K562 (cell line): ENCODE data around the gene SPATA20. TPM values are rescaled to one million over a fixed set of nuclear protein-coding genes. Genes with fewer than 3 reads are reported as not detected.

Experiments
- ATAC-seq: fragments of 200-7000 bp; cut with Tn5 transposase; 3 replicates; pipeline ENCODE4 v1.9.1; 2020; ENCODE audit warnings: moderate library complexity
- BruUV-seq: library from RNA; stranded (reverse); fragments of 400-500 nt; replicated peaks from 2 replicates; lab custom pipeline; 2021; lab: Mats Ljungman, UMichigan
- CTCF ChIA-PET: fragments of 300-600 bp; formaldehyde crosslinking; extraction: SDS; loops from one replicate; lab custom pipeline; 2021; ENCODE audit warnings: low intra/inter-chr PET ratio; lab: Yijun Ruan, JAX
- POLR2A ChIA-PET: fragments of 300-600, 350-650 bp; sonication (Branson Sonifier 250); formaldehyde crosslinking; extraction: SDS; loops from one replicate; lab custom pipeline; 2021; ENCODE audit warnings: antibody characterized with exemption, inconsistent platforms; lab: Yijun Ruan, JAX
- DNase-seq, 4 experiments: peaks; one replicate each; pipeline versions ENCODE4 v3.0.0 to v3.0.0-alpha.2; 2011 to 2018; ENCODE audit warnings: low spot score in 3 of 4, mixed read lengths in 3 of 4; ENCODE audit errors: extremely low read depth in 1 of 4
- FAIRE-seq: peaks from 2 replicates; lab custom pipeline; 2011; peaks lifted over from hg19 to GRCh38; lab: Jason Lieb, UNC
- H2AFZ ChIP-seq: 2 replicates; pipeline ENCODE4 v1.6.0; 2011; ENCODE audit warnings: low read depth, low read length, control low read depth, inconsistent platforms
- H3K27ac ChIP-seq: fragments of 200-600 bp; 3 replicates; pipeline ENCODE4 v1.8.0; 2011; ENCODE audit warnings: low read depth, mild to moderate bottlenecking, control low read depth, inconsistent platforms, low read length, moderate library complexity, mixed read lengths; ENCODE audit errors: extremely low read depth
- H3K27me3 ChIP-seq, 2 experiments: fragments of 300-600 bp in 1 of 2; 2 replicates in 1 of 2; 3 replicates in 1 of 2; pipeline versions ENCODE4 v1.6.0 to v1.8.0; 2011; ENCODE audit warnings: inconsistent platforms in 2 of 2, low read length in 2 of 2, mild to moderate bottlenecking in 1 of 2, mixed read lengths in 1 of 2, moderate library complexity in 1 of 2; ENCODE audit not compliant: control insufficient read depth in 2 of 2, insufficient read depth in 2 of 2
- H3K36me3 ChIP-seq: fragments of 300-600 bp; 3 replicates; pipeline ENCODE4 v1.8.0; 2011; ENCODE audit warnings: mild to moderate bottlenecking, low read length, inconsistent platforms; ENCODE audit not compliant: control insufficient read depth, insufficient read depth
- H3K4me1 ChIP-seq, 2 experiments: fragments of 200-600 bp in 1 of 2; replicated peaks in 1 of 2; 2 replicates in 1 of 2; 3 replicates in 1 of 2; pipeline versions ENCODE4 v1.5.1 to v1.8.0; 2011; ENCODE audit warnings: inconsistent platforms in 2 of 2, low read length in 2 of 2, mild to moderate bottlenecking in 1 of 2, mixed read lengths in 1 of 2, moderate library complexity in 1 of 2; ENCODE audit not compliant: control insufficient read depth in 2 of 2, insufficient read depth in 2 of 2
- H3K4me2 ChIP-seq: 2 replicates; pipeline ENCODE4 v1.6.1; 2011; ENCODE audit warnings: low read length, control low read depth, inconsistent platforms, mixed read lengths; ENCODE audit not compliant: insufficient read depth
- H3K4me3 ChIP-seq: fragments of 200-600 bp; sonication (generic), shearing (Covaris generic); 2 replicates; pipeline ENCODE4 v1.5.1; 2016; ENCODE audit warnings: control low read depth, inconsistent platforms
- H3K79me2 ChIP-seq: fragments of 200-600 bp; 3 replicates; pipeline ENCODE4 v1.8.0; 2011; ENCODE audit warnings: low read length, inconsistent platforms; ENCODE audit not compliant: control insufficient read depth, insufficient read depth
- H3K9ac ChIP-seq, 2 experiments: 2 replicates each; pipeline versions ENCODE4 v1.6.0 to v1.6.1; 2011; ENCODE audit warnings: low read depth in 2 of 2, low read length in 2 of 2, control low read depth in 1 of 2, inconsistent platforms in 1 of 2, mild to moderate bottlenecking in 1 of 2, mixed read lengths in 1 of 2; ENCODE audit not compliant: insufficient read depth in 1 of 2
- H3K9me1 ChIP-seq: one replicate; pipeline ENCODE4 v1.6.0; 2011; ENCODE audit warnings: inconsistent platforms, mild to moderate bottlenecking, low read length, moderate library complexity; ENCODE audit not compliant: control insufficient read depth, insufficient read depth
- H3K9me3 ChIP-seq: replicated peaks from 2 replicates; pipeline ENCODE4 v1.5.1; 2011; ENCODE audit warnings: low read depth, low read length, inconsistent platforms; ENCODE audit not compliant: control insufficient read depth, insufficient read depth
- H4K20me1 ChIP-seq: replicated peaks from 2 replicates; pipeline ENCODE4 v1.6.1; 2011; ENCODE audit warnings: low read length, inconsistent platforms, mixed read lengths; ENCODE audit not compliant: control insufficient read depth, insufficient read depth
- CHCHD3 ChIP-seq: fragments of 250-450 bp; sonication (Bioruptor Pico); IDR thresholded peaks from 2 replicates; pipeline ENCODE4 v2.1.2; 2022; ENCODE audit warnings: mild to moderate bottlenecking
- EHMT2 ChIP-seq: fragments of 450-650 bp; IDR thresholded peaks from 2 replicates; pipeline ENCODE4 v1.6.1; 2018; ENCODE audit warnings: antibody characterized with exemption
- ESRRA ChIP-seq: fragments of 450-650 bp; IDR thresholded peaks from 2 replicates; pipeline ENCODE4 v1.6.1; 2014; ENCODE audit warnings: low read depth, mild to moderate bottlenecking, moderate library complexity, borderline replicate concordance
- GATA2 ChIP-seq: sonication (generic); formaldehyde crosslinking; IDR thresholded peaks from 2 replicates; pipeline ENCODE4 v1.4.0; 2020; ENCODE audit warnings: mild to moderate bottlenecking, missing genetic modification reagents
- KHSRP ChIP-seq: fragments of 450-650 bp; IDR thresholded peaks from 2 replicates; pipeline ENCODE4 v1.6.1; 2017
- NCOA1 ChIP-seq: fragments of 450-650 bp; IDR thresholded peaks from 2 replicates; pipeline ENCODE4 v1.6.1; 2016; ENCODE audit warnings: low read depth
- NR2C2 ChIP-seq, 2 experiments: fragments of 200-800 bp in 1 of 2; sonication (Bioruptor generic) in 1 of 2; sonication (generic) in 1 of 2; formaldehyde crosslinking in 1 of 2; IDR thresholded peaks; 2 replicates each; pipeline versions ENCODE4 v1.6.1 to v1.8.0; 2016 to 2022; ENCODE audit warnings: mild to moderate bottlenecking in 1 of 2, missing compliant biosample characterization in 1 of 2, missing genetic modification characterization in 1 of 2, missing genetic modification reagents in 1 of 2
- NUFIP1 ChIP-seq: fragments of 450-650 bp; IDR thresholded peaks from 2 replicates; pipeline ENCODE4 v1.6.1; 2018; ENCODE audit not compliant: partially characterized antibody
- PTBP1 ChIP-seq: fragments of 200-400 bp; formaldehyde crosslinking; IDR thresholded peaks from 2 replicates; pipeline ENCODE4 v1.6.1; 2017; ENCODE audit warnings: low read depth, low read length
- RFX1 ChIP-seq: fragments of 450-650 bp; IDR thresholded peaks from 2 replicates; pipeline ENCODE4 v1.6.1; 2016; ENCODE audit warnings: mild to moderate bottlenecking, moderate library complexity
- SFPQ ChIP-seq: fragments of 200-400 bp; formaldehyde crosslinking; IDR thresholded peaks from 2 replicates; pipeline ENCODE4 v1.6.1; 2017; ENCODE audit warnings: mild to moderate bottlenecking, low read depth, low read length, moderate library complexity
- SLC30A9 ChIP-seq: fragments of 250-450 bp; sonication (Bioruptor Pico); IDR thresholded peaks from 2 replicates; pipeline ENCODE4 v1.8.0; 2022; ENCODE audit warnings: mild to moderate bottlenecking, moderate library complexity
- YBX1 ChIP-seq: fragments of 450-650 bp; IDR thresholded peaks from 2 replicates; pipeline ENCODE4 v1.7.1; 2016; ENCODE audit warnings: mild to moderate bottlenecking
- ZNF239 ChIP-seq: fragments of 250-450 bp; sonication (Bioruptor Pico); IDR thresholded peaks from 2 replicates; pipeline ENCODE4 v1.4.0; 2020; ENCODE audit warnings: mild to moderate bottlenecking
- ZNF253 ChIP-seq: fragments of 250-450 bp; sonication (Bioruptor Pico); conservative IDR thresholded peaks from 2 replicates; pipeline ENCODE4 v1.6.1; 2021; ENCODE audit warnings: mild to moderate bottlenecking
- ZNF561 ChIP-seq: fragments of 450-650 bp; formaldehyde crosslinking; conservative IDR thresholded peaks from 2 replicates; pipeline ENCODE4 v1.4.0; 2020; ENCODE audit warnings: mild to moderate bottlenecking, moderate library complexity
- ZNF75A ChIP-seq: fragments of 450-650 bp; formaldehyde crosslinking; IDR thresholded peaks from 2 replicates; pipeline ENCODE4 v1.4.0; 2020; ENCODE audit warnings: mild to moderate bottlenecking
- WGBS: fragments of 100-300 bp; shearing (Covaris generic); methylation state at CpG from one replicate; pipeline ENCODE4 v1.1.6; 2016; ENCODE audit warnings: low coverage, mixed read lengths; ENCODE audit not compliant: insufficient coverage; ENCODE audit errors: missing lambda C conversion rate; 5-methylcytosine and 5-hydroxymethylcytosine counted together
- in situ Hi-C: fragments of 300-500 bp; cut with MboI; formaldehyde crosslinking; loops from 4 replicates; pipeline ENCODE4 v1.15.0; 2018; ENCODE audit warnings: inconsistent platforms, mixed read lengths
- intact Hi-C: fragments of 100-400 bp; cut with micrococcal nuclease; formaldehyde crosslinking; loops from 2 replicates; pipeline ENCODE4 v1.14.2; 2022
- polyA plus RNA-seq, 8 experiments: library from polyadenylated mRNA; depleted of rRNA in 4 of 8; stranded (reverse) in 5 of 8; unstranded in 3 of 8; fragments of >200 nt; fragmentation: Nextera tagmentation in 2 of 8; fragmentation: Illumina TruSeq in 1 of 8; extraction: Ambion mirVana in 2 of 8; extraction: Trizol in 1 of 8; gene quantifications; 2 replicates each; pipeline versions ENCODE4 v1.2.1 to v1.2.3, GENCODE V29; 2011 to 2014; ENCODE audit warnings: inconsistent platforms in 1 of 8, missing spikeins in 1 of 8
- total RNA-seq, 7 experiments: library from RNA; depleted of rRNA in 6 of 7; stranded (reverse); fragments of >200 nt in 6 of 7; fragmentation: Illumina TruSeq in 2 of 7; extraction: Trizol in 2 of 7; gene quantifications; 2 replicates each; pipeline versions ENCODE4 v1.2.1 to v1.2.3, GENCODE V29; 2011 to 2021; ENCODE audit warnings: low replicate concordance in 1 of 7

SPATA20 gene
- total and polyA plus RNA-seq, 9 of the 15 experiments (the other 6 are each of a cell fraction or from before 2014, with no cell fraction given): 0.08 to 4.0 (median 1.5) TPM

DNA sequence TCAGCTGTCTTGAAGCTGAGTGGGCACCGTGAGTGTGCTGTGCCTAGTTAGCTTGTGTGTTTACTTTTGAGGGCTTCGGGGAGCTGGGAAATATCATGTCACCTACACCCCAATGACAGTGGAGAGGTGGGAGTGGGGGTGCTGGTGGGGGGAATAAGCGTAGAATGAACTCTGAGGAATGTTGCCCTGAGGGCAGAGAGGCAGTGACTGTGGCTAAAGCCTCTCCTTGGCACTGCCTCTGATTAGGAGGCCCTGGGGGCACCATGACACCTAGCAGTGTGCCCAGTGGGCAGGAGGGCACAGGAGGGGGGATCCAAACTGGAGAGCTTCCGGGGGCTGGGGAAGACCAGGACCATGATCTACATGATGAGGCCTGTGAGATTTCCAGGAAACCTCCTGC lies 38.4 kb downstream of the SPATA20 start:
- WGBS: 0% methylated on average over 4 of the region's 4 CpGs
- in situ Hi-C loops (no loop called here), intact Hi-C loops (no loop called here)
- ChIA-PET CTCF (no interaction called here), POLR2A (no interaction called here)
- Histone ChIP-seq H3K27ac (no peak overlapping the region), H3K36me3 (no peaks in the 10 kb centered on the region), H3K79me2 (no peaks in the 10 kb centered on the region), H3K27me3 (peaks cover 41 to 87% of the 10 kb centered on the region in 2 experiments; a peak in 4 of 5 replicates), H3K9me1 (no peaks in the 10 kb centered on the region), H3K9me3 (no peaks in the 10 kb centered on the region), H3K4me2 (no peak overlapping the region), H3K9ac (no peak overlapping the region), H4K20me1 (peaks cover 4% of the 10 kb centered on the region), H3K4me1 (peaks cover 0 to 9% of the 10 kb centered on the region in 2 experiments; a peak in 2 of 5 replicates), H3K4me3 (no peak overlapping the region), H2AFZ (no peak overlapping the region)
- TF ChIP-seq KHSRP: no peak
- TF ChIP-seq ESRRA: no peak
- TF ChIP-seq ZNF239: no peak
- no peak for TF ChIP-seq NCOA1
- no peak for TF ChIP-seq EHMT2
- no peak for TF ChIP-seq GATA2 (CRISPR knock-in tag)
- TF ChIP-seq SLC30A9: no peak
- no peak for TF ChIP-seq PTBP1
- no peak for TF ChIP-seq ZNF75A (CRISPR knock-in tag)
- TF ChIP-seq RFX1: no peak
- TF ChIP-seq SFPQ: no peak
- TF ChIP-seq CHCHD3 (CRISPR knock-in tag): no peak
- TF ChIP-seq ZNF253: no peak
- no peak for TF ChIP-seq NR2C2 (CRISPR knock-in tag; IDR thresholded peaks at IDR 0.05)
- no peak for TF ChIP-seq NR2C2 (tag; IDR thresholded peaks at IDR 0.05)
- no peak for TF ChIP-seq ZNF561
- no peak for TF ChIP-seq YBX1
- no peak for TF ChIP-seq NUFIP1
- ATAC-seq (no peak), DNase-seq (no peak), FAIRE-seq (no peak)
- no TSS peak for BruUV-seq
